Glutamatergic neuron (in vitro differentiated cells): ENCODE measurements around the gene REPS1. TPM values are rescaled to one million over a fixed set of nuclear protein-coding genes. Genes with fewer than 3 reads are reported as not detected.

Source experiments
- DNase-seq: peaks from one replicate; pipeline ENCODE4 v3.0.0; 2022
- H3K27ac Mint-ChIP-seq: one replicate; pipeline ENCODE4 v1.8.0; 2020; ENCODE audit warnings: mild to moderate bottlenecking, mixed read lengths, inconsistent platforms; ENCODE audit not compliant: unreplicated experiment
- H3K27me3 Mint-ChIP-seq: one replicate; pipeline ENCODE4 v1.8.0; 2020; ENCODE audit warnings: mild to moderate bottlenecking, moderate library complexity, mixed read lengths, inconsistent platforms; ENCODE audit not compliant: unreplicated experiment
- H3K36me3 Mint-ChIP-seq: one replicate; pipeline ENCODE4 v1.8.0; 2020; ENCODE audit warnings: mild to moderate bottlenecking, mixed read lengths, inconsistent platforms; ENCODE audit not compliant: unreplicated experiment
- H3K4me1 Mint-ChIP-seq: one replicate; pipeline ENCODE4 v1.8.0; 2020; ENCODE audit warnings: mild to moderate bottlenecking, low read depth, mixed read lengths, inconsistent platforms; ENCODE audit not compliant: unreplicated experiment
- H3K4me3 Mint-ChIP-seq: one replicate; pipeline ENCODE4 v1.8.0; 2020; ENCODE audit warnings: mild to moderate bottlenecking, mixed read lengths, inconsistent platforms; ENCODE audit not compliant: unreplicated experiment
- H3K9me3 Mint-ChIP-seq: one replicate; pipeline ENCODE4 v1.8.0; 2020; ENCODE audit warnings: mild to moderate bottlenecking, moderate library complexity, mixed read lengths, inconsistent platforms; ENCODE audit not compliant: unreplicated experiment
- CTCF ChIP-seq: fragments of 200-600 bp; sonication (generic); IDR thresholded peaks from one replicate; pipeline ENCODE4 v1.5.0; 2021; ENCODE audit not compliant: partially characterized antibody, unreplicated experiment
- total RNA-seq: library from RNA; stranded (reverse); fragmentation: NEBNext Ultra II Directional; extraction: Animal tissue kit (Norgen Biotek cat#: 25700); gene quantifications from one replicate; pipeline ENCODE4 v1.2.1, GENCODE V29; 2021; ENCODE audit not compliant: unreplicated experiment

Gene REPS1
- total RNA-seq, 1 donor from 2014 or later, result 103 TPM

- DNase-seq, result no peak
- H3K36me3 Mint-ChIP-seq, result peaks cover 10% of the 10 kb centered on the region
- no peaks in the 10 kb centered on the region for H3K9me3 Mint-ChIP-seq
- H3K27ac Mint-ChIP-seq, result no peak overlapping the region
- no peak overlapping the region for H3K4me3 Mint-ChIP-seq
- H3K4me1 Mint-ChIP-seq, result no peaks in the 10 kb centered on the region
- no peak for TF ChIP-seq CTCF
- peaks cover 2% of the 10 kb centered on the region for H3K27me3 Mint-ChIP-seq
Observed at GRCh38 chr6:138914701-138915100, 73.4 kb downstream of the REPS1 start.

GRCh38 chr6:138912308-138912707 is 75.7 kb downstream of the REPS1 start:
- H3K27ac Mint-ChIP-seq, result no peak overlapping the region
- H3K4me3 Mint-ChIP-seq, result no peak overlapping the region
- H3K4me1 Mint-ChIP-seq, result no peaks in the 10 kb centered on the region
- H3K9me3 Mint-ChIP-seq, result no peaks in the 10 kb centered on the region
- no peak for TF ChIP-seq CTCF
- no peak for DNase-seq
- H3K36me3 Mint-ChIP-seq, result peaks cover 10% of the 10 kb centered on the region
- peaks cover 2% of the 10 kb centered on the region for H3K27me3 Mint-ChIP-seq

- Mint-ChIP-seq H3K4me3 (no peak overlapping the region), H3K36me3 (peaks cover 8% of the 10 kb centered on the region), H3K9me3 (no peaks in the 10 kb centered on the region), H3K4me1 (no peaks in the 10 kb centered on the region), H3K27me3 (peaks cover 4% of the 10 kb centered on the region), H3K27ac (no peak overlapping the region)
- no peak for TF ChIP-seq CTCF
- DNase-seq, result no peak
Observed at GRCh38 chr6:138909975-138910374, 78.1 kb downstream of the REPS1 start.

GRCh38 chr6:138909511-138909910 is 78.5 kb downstream of the REPS1 start:
- H3K36me3 Mint-ChIP-seq, result peaks cover 5% of the 10 kb centered on the region
- no peaks in the 10 kb centered on the region for H3K9me3 Mint-ChIP-seq
- no peak overlapping the region for H3K27ac Mint-ChIP-seq
- H3K4me3 Mint-ChIP-seq, result no peak overlapping the region
- no peak for TF ChIP-seq CTCF
- H3K27me3 Mint-ChIP-seq, result peaks cover 2% of the 10 kb centered on the region
- no peak for DNase-seq
- H3K4me1 Mint-ChIP-seq, result no peaks in the 10 kb centered on the region

GRCh38 chr6:138907167-138907566 is 80.9 kb downstream of the REPS1 start:
- Mint-ChIP-seq H3K36me3 (peaks cover 5% of the 10 kb centered on the region), H3K27me3 (peaks cover 2% of the 10 kb centered on the region), H3K9me3 (no peaks in the 10 kb centered on the region), H3K4me1 (no peaks in the 10 kb centered on the region), H3K4me3 (no peak overlapping the region), H3K27ac (no peak overlapping the region)
- TF ChIP-seq CTCF, result no peak
- DNase-seq, result no peak
